ENCODE results near the gene MYO15A.

DNA sequence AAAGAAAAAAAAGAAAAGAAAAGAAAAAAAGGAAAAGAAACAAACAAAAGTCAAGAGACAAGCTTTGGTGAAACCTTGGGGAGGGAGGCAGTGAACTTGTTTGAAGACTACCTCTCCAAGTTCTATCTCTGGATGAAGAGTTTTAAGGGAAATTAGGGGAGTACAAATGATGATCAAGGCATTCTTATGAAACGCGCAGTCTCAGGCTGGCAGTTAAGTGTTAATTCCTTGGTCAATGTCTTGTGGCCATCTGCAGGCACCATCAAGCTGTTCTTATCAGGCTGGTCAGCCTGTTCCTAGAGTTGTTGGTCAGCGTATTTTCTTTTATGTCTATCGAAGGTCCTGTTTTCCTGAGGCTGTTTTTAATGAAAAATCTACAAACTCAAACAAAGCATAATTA is 29.0 kb upstream of the MYO15A start:
- TF ChIP-seq EZH2 (IDR thresholded peaks at IDR 0.05; ENCODE audit: low read length, missing control alignments) = no peak
- TF ChIP-seq, protein P1, sequence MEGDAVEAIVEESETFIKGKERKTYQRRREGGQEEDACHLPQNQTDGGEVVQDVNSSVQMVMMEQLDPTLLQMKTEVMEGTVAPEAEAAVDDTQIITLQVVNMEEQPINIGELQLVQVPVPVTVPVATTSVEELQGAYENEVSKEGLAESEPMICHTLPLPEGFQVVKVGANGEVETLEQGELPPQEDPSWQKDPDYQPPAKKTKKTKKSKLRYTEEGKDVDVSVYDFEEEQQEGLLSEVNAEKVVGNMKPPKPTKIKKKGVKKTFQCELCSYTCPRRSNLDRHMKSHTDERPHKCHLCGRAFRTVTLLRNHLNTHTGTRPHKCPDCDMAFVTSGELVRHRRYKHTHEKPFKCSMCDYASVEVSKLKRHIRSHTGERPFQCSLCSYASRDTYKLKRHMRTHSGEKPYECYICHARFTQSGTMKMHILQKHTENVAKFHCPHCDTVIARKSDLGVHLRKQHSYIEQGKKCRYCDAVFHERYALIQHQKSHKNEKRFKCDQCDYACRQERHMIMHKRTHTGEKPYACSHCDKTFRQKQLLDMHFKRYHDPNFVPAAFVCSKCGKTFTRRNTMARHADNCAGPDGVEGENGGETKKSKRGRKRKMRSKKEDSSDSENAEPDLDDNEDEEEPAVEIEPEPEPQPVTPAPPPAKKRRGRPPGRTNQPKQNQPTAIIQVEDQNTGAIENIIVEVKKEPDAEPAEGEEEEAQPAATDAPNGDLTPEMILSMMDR (conservative IDR thresholded peaks at IDR 0.05 in 1 of 2, IDR thresholded peaks at IDR 0.05 in 1 of 2; ENCODE audit: low read depth in 1 of 2, low read length in 2 of 2) = no peak
